T-helper 2 cell treated with Interferon-gamma antibody and Interleukin-4, amounts not matched to agents 5 μg/mL and 100 μg/mL, for 36 hours (primary cell): ENCODE results near the gene APOA5.
"Not testable (repeated sequence)": the region's sequence is repeated elsewhere in the genome, so short reads cannot be mapped to it uniquely, and the experiment has no call there.

Source experiments
- DNase-seq: peaks from one replicate; pipeline ENCODE4 v3.0.0; 2021; ENCODE audit warnings: low spot score
- H3K27ac Mint-ChIP-seq: one replicate; pipeline ENCODE4 v1.8.0; 2021; ENCODE audit warnings: mild to moderate bottlenecking, mixed read lengths
- H3K27me3 Mint-ChIP-seq: one replicate; pipeline ENCODE4 v1.8.0; 2021; ENCODE audit warnings: low read depth, mixed read lengths
- H3K36me3 Mint-ChIP-seq: one replicate; pipeline ENCODE4 v1.8.0; 2021; ENCODE audit warnings: low read depth, mixed read lengths
- H3K4me1 Mint-ChIP-seq: one replicate; pipeline ENCODE4 v1.8.0; 2021; ENCODE audit warnings: low read depth, mixed read lengths
- H3K4me3 Mint-ChIP-seq: one replicate; pipeline ENCODE4 v1.8.0; 2022; ENCODE audit warnings: mild to moderate bottlenecking, moderate library complexity, mixed read lengths
- H3K9me3 Mint-ChIP-seq: one replicate; pipeline ENCODE4 v1.8.0; 2021; ENCODE audit warnings: mixed read lengths

The APOA5 gene, protein sequence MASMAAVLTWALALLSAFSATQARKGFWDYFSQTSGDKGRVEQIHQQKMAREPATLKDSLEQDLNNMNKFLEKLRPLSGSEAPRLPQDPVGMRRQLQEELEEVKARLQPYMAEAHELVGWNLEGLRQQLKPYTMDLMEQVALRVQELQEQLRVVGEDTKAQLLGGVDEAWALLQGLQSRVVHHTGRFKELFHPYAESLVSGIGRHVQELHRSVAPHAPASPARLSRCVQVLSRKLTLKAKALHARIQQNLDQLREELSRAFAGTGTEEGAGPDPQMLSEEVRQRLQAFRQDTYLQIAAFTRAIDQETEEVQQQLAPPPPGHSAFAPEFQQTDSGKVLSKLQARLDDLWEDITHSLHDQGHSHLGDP

DNA sequence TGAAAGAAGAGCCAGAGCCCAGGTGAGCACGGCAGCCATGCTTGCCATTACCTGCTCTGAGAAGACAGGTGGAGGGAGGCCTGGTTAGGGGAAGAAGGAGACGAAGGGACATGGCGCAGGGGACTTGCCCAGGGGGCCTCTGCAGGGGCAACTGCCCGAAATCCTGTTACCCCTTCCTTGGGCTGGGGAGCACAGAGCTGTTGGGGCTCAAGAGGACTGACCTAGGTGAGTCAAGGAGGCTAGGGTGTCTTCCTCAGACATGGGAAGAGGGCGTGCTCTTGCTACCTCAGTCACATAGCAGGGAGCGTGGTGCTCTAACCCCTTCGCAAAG, at the start of gene APOA5:
Gene APOA5 (minus strand): TSS at position 67 of the 331 bp plus-strand sequence. CDS start 19 bp downstream, at position 48.
- Mint-ChIP-seq H3K36me3 (peaks cover 7% of the 10 kb centered on the region), H3K27ac (no peak within 1 kb of the TSS), H3K9me3 (no peaks in the 10 kb centered on the region), H3K4me1 (peaks cover 12% of the 10 kb centered on the region), H3K4me3 (no peak within 1 kb of the TSS), H3K27me3 (peaks cover 2% of the 10 kb centered on the region)
- DNase-seq = no peak

- no peaks in the 10 kb centered on the region for H3K9me3 Mint-ChIP-seq
- H3K27me3 Mint-ChIP-seq = no peaks in the 10 kb centered on the region
- H3K4me1 Mint-ChIP-seq = peaks cover 8% of the 10 kb centered on the region
- no peak overlapping the region for H3K4me3 Mint-ChIP-seq
- no peak for DNase-seq
- H3K36me3 Mint-ChIP-seq = peaks cover 4% of the 10 kb centered on the region
- no peak overlapping the region for H3K27ac Mint-ChIP-seq
These were observed 49.1 kb upstream of the APOA5 start for GRCh38 chr11:116840746-116841296.

DNA sequence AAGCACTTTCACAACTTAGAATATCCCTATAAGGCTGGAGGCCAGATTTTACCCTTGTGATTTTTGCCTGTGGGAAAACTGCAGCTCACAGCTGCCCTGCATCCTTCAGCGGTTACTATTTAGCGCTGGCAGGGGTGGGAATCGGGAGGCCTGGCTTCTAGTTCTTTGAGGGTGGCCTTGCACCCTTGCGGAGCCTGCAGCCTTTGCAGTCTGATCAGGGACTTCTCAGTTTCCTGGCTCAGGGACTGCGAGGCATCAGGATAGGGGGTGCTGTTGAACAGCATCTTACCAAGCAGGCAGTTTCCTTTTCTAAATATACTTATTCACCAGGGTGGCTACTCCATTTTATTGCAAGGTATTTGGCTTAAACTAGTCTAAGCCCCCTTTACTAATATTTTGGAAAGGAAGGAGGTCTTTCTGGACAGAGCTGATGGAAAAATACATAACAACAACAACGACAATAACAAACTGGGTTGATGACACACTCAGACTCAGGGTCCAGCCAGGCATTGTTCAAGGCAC, 48.6 kb upstream of the APOA5 start:
- Mint-ChIP-seq H3K27me3 (no peaks in the 10 kb centered on the region), H3K4me1 (peaks cover 10% of the 10 kb centered on the region), H3K9me3 (no peaks in the 10 kb centered on the region), H3K27ac (no peak overlapping the region), H3K36me3 (peaks cover 3% of the 10 kb centered on the region), H3K4me3 (no peak overlapping the region)
- no peak for DNase-seq

DNA sequence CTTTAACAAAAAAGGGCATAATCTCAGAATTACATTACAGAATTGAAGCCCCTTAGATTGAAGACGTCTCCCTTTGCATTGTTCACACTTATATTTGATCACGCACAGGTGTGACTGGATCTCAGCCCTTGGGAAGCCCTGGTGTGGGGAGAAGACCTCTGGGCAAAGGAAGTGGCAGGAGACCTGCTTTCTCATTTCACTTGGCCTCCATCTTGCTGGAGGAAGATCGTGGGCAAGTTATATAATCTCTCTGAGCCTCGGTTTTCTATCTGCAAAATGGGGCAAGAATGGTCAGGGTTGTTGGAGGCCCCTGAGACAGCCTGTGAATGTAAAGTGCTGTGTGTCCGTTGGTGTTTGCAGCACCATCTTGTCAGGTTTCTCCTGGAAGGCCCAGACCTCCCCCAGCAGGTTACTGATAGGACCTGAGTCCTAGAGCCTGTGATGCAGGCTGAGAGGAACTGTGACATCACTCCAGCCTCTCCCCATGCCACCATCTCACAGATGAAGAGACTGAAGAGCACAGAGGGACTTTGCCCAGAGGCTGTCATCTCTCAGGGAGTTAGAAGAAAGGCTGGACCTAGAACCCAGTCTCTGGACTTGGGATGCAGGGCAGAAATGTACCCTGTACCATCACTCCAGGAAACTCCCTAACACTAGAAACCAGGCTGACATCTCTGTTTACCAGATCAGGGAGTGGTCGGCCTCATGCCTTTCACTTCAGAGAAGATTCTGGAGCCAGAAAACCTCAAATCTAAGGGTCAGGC, 46.8 kb upstream of the APOA5 start:
- H3K27ac Mint-ChIP-seq = no peak overlapping the region
- no peaks in the 10 kb centered on the region for H3K9me3 Mint-ChIP-seq
- H3K4me1 Mint-ChIP-seq = peaks cover 14% of the 10 kb centered on the region
- no peaks in the 10 kb centered on the region for H3K36me3 Mint-ChIP-seq
- H3K4me3 Mint-ChIP-seq = no peak overlapping the region
- no peak for DNase-seq
- peaks cover 3% of the 10 kb centered on the region for H3K27me3 Mint-ChIP-seq

- no peak for DNase-seq
- Mint-ChIP-seq H3K36me3 (no peaks in the 10 kb centered on the region), H3K27ac (no peak within 1 kb of the TSS), H3K9me3 (no peaks in the 10 kb centered on the region), H3K4me1 (peaks cover 14% of the 10 kb centered on the region), H3K4me3 (no peak within 1 kb of the TSS), H3K27me3 (peaks cover 3% of the 10 kb centered on the region)
These were observed 45.8 kb upstream of the APOA5 start, which contains the start of gene APOA1 for GRCh38 chr11:116837231-116838091. APOA1 (minus strand) TSS chr11:116837622; CDS start chr11:116837387, 235 bp downstream.

- Mint-ChIP-seq H3K27me3 (peaks cover 3% of the 10 kb centered on the region), H3K36me3 (no peaks in the 10 kb centered on the region), H3K27ac (no peak overlapping the region), H3K4me1 (peaks cover 14% of the 10 kb centered on the region), H3K4me3 (no peak overlapping the region), H3K9me3 (no peaks in the 10 kb centered on the region)
- no peak for DNase-seq
These were observed 44.9 kb upstream of the APOA5 start for GRCh38 chr11:116836632-116836991.

GRCh38 chr11:116835791-116836631, 44.3 kb upstream of the APOA5 start:
- Mint-ChIP-seq H3K4me1 (peaks cover 14% of the 10 kb centered on the region), H3K27me3 (peaks cover 3% of the 10 kb centered on the region), H3K36me3 (no peaks in the 10 kb centered on the region), H3K27ac (peak overlapping the region; percentile 31), H3K9me3 (no peaks in the 10 kb centered on the region), H3K4me3 (peak overlapping the region; percentile 71)
- DNase-seq = peak; percentile 75

DNA sequence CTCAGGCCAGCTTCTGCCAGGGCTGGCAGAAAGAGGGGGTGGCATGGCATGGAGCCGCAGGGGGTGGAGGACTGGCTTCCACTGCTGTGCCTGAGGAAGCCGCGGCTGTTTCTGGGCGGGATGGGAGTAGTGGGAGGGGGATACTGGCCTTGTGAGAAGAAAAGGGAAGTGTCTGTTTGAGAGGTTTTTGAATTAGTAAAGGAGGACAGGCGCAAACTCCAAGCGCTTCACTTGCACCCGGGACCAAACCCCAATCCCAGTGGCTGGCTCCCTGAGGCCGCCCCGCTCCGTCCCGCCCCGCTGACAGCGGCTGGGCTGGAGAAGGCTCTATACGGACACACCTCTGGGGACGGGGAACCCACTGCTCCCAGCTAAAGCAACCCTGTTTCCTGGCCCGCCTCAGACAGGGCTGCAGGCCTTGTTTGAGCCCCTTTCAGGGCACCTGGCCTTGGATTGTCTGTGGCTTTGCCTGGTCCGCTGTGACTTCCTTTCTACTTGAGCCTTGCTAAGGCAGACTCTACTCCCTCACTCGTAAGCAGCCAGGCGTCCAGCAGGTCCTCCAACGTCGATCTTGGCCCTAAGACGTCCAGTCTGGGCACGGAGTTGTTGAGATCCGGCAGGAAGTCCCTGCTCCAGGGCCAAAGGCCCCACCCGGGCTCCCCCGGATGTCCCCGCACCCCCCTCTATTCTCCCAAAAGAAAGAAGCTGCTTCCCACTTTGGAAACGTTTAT, 43.5 kb upstream of the APOA5 start:
- H3K27me3 Mint-ChIP-seq = peaks cover 3% of the 10 kb centered on the region
- H3K4me1 Mint-ChIP-seq = peaks cover 14% of the 10 kb centered on the region
- H3K27ac Mint-ChIP-seq = peak overlapping the region; percentile 55
- no peak for DNase-seq
- no peaks in the 10 kb centered on the region for H3K9me3 Mint-ChIP-seq
- peak overlapping the region; percentile 71 for H3K4me3 Mint-ChIP-seq
- no peaks in the 10 kb centered on the region for H3K36me3 Mint-ChIP-seq

DNA sequence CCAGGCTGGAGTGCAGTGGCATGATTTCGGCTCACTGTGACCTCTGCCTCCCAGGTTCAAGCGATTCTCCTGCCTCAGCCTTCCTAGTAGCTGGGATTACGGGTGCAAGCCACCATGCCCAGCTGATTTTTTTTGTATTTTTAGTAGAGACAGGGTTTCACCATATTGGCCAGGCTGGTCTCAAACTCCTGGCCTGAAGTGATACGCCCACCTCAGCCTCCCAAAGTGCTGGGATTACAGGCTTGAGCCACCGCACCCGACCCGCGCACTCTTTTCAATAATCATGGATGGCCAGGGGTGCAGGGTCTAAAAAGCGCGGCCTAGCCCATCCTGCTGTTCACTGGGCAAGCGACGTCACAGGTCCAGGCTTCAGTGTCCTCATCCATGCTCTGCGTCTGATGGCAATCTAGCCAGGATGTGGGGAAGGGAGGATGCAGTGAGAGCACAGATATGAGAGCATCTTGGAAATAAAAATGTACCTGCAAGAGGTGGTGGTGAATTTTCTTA, 42.9 kb upstream of the APOA5 start:
- H3K9me3 Mint-ChIP-seq, DNase-seq, H3K36me3 Mint-ChIP-seq, H3K27me3 Mint-ChIP-seq: not testable (repeated sequence)
- peak overlapping the region; percentile 48 for H3K4me3 Mint-ChIP-seq
- H3K27ac Mint-ChIP-seq = peak overlapping the region; percentile 55
- H3K4me1 Mint-ChIP-seq = peaks cover 13% of the 10 kb centered on the region

GRCh38 chr11:116833816-116834534, 42.3 kb upstream of the APOA5 start:
- Mint-ChIP-seq H3K27ac (no peak overlapping the region), H3K36me3 (no peaks in the 10 kb centered on the region), H3K27me3 (peaks cover 3% of the 10 kb centered on the region), H3K4me3 (no peak overlapping the region), H3K9me3 (no peaks in the 10 kb centered on the region), H3K4me1 (peaks cover 12% of the 10 kb centered on the region)
- DNase-seq = no peak

DNA sequence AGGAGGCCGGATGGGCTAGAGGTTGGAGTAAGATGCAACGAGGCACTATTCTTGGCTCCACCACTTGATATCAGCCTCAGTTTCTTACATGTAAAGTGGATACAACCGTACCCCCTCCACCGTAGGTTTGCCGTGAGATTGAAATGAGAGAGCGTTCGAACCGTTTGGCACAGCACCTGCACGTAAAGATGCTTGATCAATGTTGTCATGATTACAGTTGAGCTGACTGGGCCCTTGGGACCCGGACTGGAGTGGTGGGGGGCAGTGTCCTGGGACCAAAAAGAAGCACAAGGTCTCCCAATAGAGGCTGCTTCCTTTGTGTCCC, 41.8 kb upstream of the APOA5 start:
- Mint-ChIP-seq H3K36me3 (no peaks in the 10 kb centered on the region), H3K4me1 (peaks cover 11% of the 10 kb centered on the region), H3K9me3 (no peaks in the 10 kb centered on the region), H3K4me3 (no peak overlapping the region), H3K27me3 (peaks cover 3% of the 10 kb centered on the region), H3K27ac (no peak overlapping the region)
- DNase-seq = no peak
